Prostate gland (tissue), 2 donors: Measurements from ENCODE around the gene HBS1L.

Source experiments
- POLR2A ChIP-seq: fragments of 450-650 bp; IDR thresholded peaks from one replicate; pipeline ENCODE4 v1.6.1; 2016; ENCODE audit warnings: antibody characterized with exemption, mild to moderate bottlenecking
- TF ChIP-seq, protein P1 (sequence below), 4 experiments: fragments of 200-600 bp in 2 of 4; fragments of 450-650 bp in 2 of 4; sonication (generic) in 2 of 4; IDR thresholded peaks; 1 replicate in 3 of 4; 2 replicates in 1 of 4; pipeline ENCODE4 v1.5.1; 2016 to 2019; ENCODE audit warnings: antibody characterized with exemption in 4 of 4, mild to moderate bottlenecking in 2 of 4, moderate library complexity in 2 of 4

DNA sequence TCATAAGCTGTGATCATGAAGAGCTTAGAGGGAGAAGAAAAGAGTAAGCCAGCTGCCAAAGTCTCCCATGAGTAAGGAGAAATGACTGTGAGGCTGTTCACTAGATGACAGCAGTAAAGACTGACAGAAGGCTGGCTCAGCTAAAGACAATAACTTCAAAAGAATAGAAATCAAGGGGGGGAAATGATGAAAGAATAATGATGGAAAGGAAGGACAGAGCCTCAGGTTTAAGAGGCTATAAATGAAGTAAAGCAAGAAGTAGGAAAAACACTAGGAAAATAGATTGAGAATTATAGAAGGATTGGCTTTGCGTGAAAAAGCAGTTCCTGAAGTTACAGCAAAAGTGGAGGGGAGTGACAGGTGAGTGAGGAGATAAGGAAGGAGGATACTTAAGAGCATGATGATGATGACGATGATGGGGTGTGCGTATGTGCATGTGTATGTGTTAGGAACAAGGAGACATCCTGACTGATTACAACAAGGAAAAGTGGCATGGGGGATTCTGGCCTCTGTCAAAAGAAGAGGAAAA is 48.2 kb downstream of the HBS1L start:
- no peak for TF ChIP-seq POLR2A
- TF ChIP-seq, protein P1, sequence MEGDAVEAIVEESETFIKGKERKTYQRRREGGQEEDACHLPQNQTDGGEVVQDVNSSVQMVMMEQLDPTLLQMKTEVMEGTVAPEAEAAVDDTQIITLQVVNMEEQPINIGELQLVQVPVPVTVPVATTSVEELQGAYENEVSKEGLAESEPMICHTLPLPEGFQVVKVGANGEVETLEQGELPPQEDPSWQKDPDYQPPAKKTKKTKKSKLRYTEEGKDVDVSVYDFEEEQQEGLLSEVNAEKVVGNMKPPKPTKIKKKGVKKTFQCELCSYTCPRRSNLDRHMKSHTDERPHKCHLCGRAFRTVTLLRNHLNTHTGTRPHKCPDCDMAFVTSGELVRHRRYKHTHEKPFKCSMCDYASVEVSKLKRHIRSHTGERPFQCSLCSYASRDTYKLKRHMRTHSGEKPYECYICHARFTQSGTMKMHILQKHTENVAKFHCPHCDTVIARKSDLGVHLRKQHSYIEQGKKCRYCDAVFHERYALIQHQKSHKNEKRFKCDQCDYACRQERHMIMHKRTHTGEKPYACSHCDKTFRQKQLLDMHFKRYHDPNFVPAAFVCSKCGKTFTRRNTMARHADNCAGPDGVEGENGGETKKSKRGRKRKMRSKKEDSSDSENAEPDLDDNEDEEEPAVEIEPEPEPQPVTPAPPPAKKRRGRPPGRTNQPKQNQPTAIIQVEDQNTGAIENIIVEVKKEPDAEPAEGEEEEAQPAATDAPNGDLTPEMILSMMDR (IDR thresholded peaks at IDR 0.05) = no peak
